Right cardiac atrium (tissue), 5 donors: ENCODE results near the gene AZIN2. TPM values are rescaled to one million over a fixed set of nuclear protein-coding genes. Genes with fewer than 3 reads are reported as not detected.
"Not testable (repeated sequence)": the region's sequence is repeated elsewhere in the genome, so short reads cannot be mapped to it uniquely, and the experiment has no call there.

Experiments
- ATAC-seq, 2 donors: fragments of 200-7000 bp; cut with Tn5 transposase; one replicate each; pipeline versions ENCODE4 v1.8.0 to v1.9.1; 2020; ENCODE audit warnings: moderate library complexity in 2 of 2, mild to moderate bottlenecking in 1 of 2
- DNase-seq, 3 donors: peaks; one replicate each; pipeline ENCODE4 v3.0.0-alpha.2; 2020
- H3K27ac ChIP-seq: one replicate; pipeline ENCODE4 v1.5.1; 2013; ENCODE audit warnings: mild to moderate bottlenecking, low read length, control low read depth, moderate library complexity
- H3K27me3 ChIP-seq: one replicate; pipeline ENCODE4 v1.6.1; 2013; ENCODE audit not compliant: control insufficient read depth, insufficient read depth
- H3K4me1 ChIP-seq: one replicate; pipeline ENCODE4 v1.6.1; 2013; ENCODE audit warnings: low read length; ENCODE audit not compliant: control insufficient read depth, insufficient read depth
- H3K4me3 ChIP-seq: one replicate; pipeline ENCODE4 v1.5.1; 2013; ENCODE audit warnings: low read length, control low read depth
- H3K9me3 ChIP-seq: one replicate; pipeline ENCODE4 v1.6.1; 2013; ENCODE audit warnings: low read length; ENCODE audit not compliant: control insufficient read depth
- WGBS: extraction: QIAGEN DNeasy Blood & Tissue Kit; methylation state at CpG from one replicate; pipeline ENCODE4 v1.1.7; 2013; 5-methylcytosine and 5-hydroxymethylcytosine counted together
- intact Hi-C, 4 donors: fragments of 100-400 bp; cut with DNase I; formaldehyde crosslinking; loops; one replicate each; pipeline versions ENCODE4 v1.11.0 to v1.14.0; 2022 to 2023
- polyA plus RNA-seq: library from polyadenylated mRNA; stranded (reverse); fragments of 200-250 nt; gene quantifications from one replicate; pipeline ENCODE4 v1.2.3, GENCODE V29; 2013
- total RNA-seq, 4 donors: library from RNA; stranded (reverse); fragmentation: NEBNext Ultra II Directional; extraction: Animal tissue kit (Norgen Biotek cat#: 25700); gene quantifications; one replicate each; pipeline ENCODE4 v1.2.1, GENCODE V29; 2021
- donor health status: healthy with polysubstance abuse.
- donor health status: DM: no; HTN: yes; CAD: no.
- donor health status: DM: no; HTN: no; CAD: no.
- donor health status: DM: no; HTN: yes; CAD: no; lungs with severe emphysema.
- donor health status: DM: yes; HTN: yes; CAD: no.

AZIN2 gene
- total and polyA plus RNA-seq, 5 donors = 2.4 to 7.9 (median 4.4) TPM

GRCh38 chr1:33045246-33045645, 35.7 kb upstream of the AZIN2 start:
- Histone ChIP-seq H3K9me3 (no peaks in the 10 kb centered on the region), H3K4me3 (no peak overlapping the region), H3K27ac (no peak overlapping the region), H3K27me3 (no peaks in the 10 kb centered on the region), H3K4me1 (peaks cover 3% of the 10 kb centered on the region)
- peak in 2 of 3 donors; percentile 64 to 72 for DNase-seq
- intact Hi-C loops = loop anchor here in 1 of 4 donors (10.0 kb wide), 1 partner anchor 110 kb away; no protein-coding TSS in a partner anchor
- 51% methylated on average over 2 of the region's 2 CpGs for WGBS
- peak; percentile 54 to 62 for ATAC-seq

GRCh38 chr1:33045814-33046213, 35.1 kb upstream of the AZIN2 start:
- Histone ChIP-seq H3K4me3 (no peak overlapping the region), H3K27ac (no peak overlapping the region), H3K4me1 (peaks cover 3% of the 10 kb centered on the region), H3K27me3 (no peaks in the 10 kb centered on the region), H3K9me3 (no peaks in the 10 kb centered on the region)
- DNase-seq (no peak), ATAC-seq (no peak)
- WGBS = 40% methylated on average over 6 of the region's 6 CpGs
- intact Hi-C loops = loop anchor here in 1 of 4 donors (10.0 kb wide), 1 partner anchor 111 kb away; no protein-coding TSS in a partner anchor

GRCh38 chr1:33046234-33046633, 34.7 kb upstream of the AZIN2 start:
- H3K4me3 ChIP-seq, H3K27me3 ChIP-seq, ATAC-seq, H3K9me3 ChIP-seq, H3K27ac ChIP-seq, H3K4me1 ChIP-seq, DNase-seq: not testable (repeated sequence)
- intact Hi-C loops = loop anchor here in 1 of 4 donors (10.0 kb wide), 1 partner anchor 111 kb away; no protein-coding TSS in a partner anchor
- WGBS = 88% methylated on average over 4 of the region's 4 CpGs

DNA sequence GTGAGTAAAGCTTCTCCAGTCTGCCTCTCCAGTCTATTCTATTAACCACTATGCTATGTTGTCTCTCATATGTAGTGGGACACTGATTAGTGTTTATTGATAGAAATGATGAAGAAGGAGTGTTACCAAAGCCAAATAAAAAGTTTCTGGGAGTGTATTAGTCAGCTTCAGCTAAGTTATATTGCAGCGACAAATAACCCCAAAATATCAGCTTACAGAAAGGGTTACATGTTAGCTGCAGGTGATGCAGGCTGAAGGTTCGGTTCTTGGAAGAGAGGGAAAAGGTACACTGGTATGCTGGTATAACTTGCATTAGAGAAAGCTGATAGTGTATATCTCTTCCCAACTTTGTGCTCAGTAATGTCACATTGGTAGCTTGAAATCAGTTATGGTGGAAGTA, 33.7 kb upstream of the AZIN2 start:
- H3K27ac ChIP-seq = no peak overlapping the region
- intact Hi-C loops = loop anchor here in 1 of 4 donors (10.0 kb wide), 1 partner anchor 112 kb away; no protein-coding TSS in a partner anchor
- H3K27me3 ChIP-seq = no peaks in the 10 kb centered on the region
- WGBS = 91% methylated on average over 2 of the region's 2 CpGs
- no peak overlapping the region for H3K4me3 ChIP-seq
- peaks cover 3% of the 10 kb centered on the region for H3K4me1 ChIP-seq
- ATAC-seq = no peak
- DNase-seq = no peak
- H3K9me3 ChIP-seq = no peaks in the 10 kb centered on the region

DNA sequence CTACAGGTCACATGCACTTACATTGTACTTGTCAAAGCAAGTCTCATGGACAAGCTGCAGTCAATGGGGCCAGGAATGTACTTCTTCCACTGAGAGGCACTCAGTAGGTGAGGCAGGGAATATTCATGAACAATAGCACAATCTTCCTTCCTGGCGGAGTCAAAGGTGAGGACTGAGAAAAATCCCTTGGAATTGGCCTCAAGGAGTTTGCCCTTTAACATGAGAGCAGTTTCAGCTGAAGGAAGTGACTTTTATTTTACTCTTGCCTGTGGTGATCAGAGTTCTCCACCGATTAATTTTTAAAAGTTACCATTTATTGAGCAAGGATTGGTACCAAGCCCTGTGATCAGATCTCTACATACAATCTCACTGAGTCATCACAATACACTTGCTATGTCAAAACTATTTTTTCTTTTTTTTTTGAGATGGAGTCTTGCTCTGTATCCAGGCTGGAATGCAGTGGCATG, 33.1 kb upstream of the AZIN2 start:
- no peak overlapping the region for H3K4me3 ChIP-seq
- H3K27ac ChIP-seq = no peak overlapping the region
- H3K9me3 ChIP-seq = no peaks in the 10 kb centered on the region
- no peaks in the 10 kb centered on the region for H3K27me3 ChIP-seq
- H3K4me1 ChIP-seq = peaks cover 3% of the 10 kb centered on the region
- WGBS = 90% methylated on average over 2 of the region's 2 CpGs
- ATAC-seq = no peak
- no peak for DNase-seq
- intact Hi-C loops = loop anchor here in 1 of 4 donors (10.0 kb wide), 1 partner anchor 113 kb away; no protein-coding TSS in a partner anchor

GRCh38 chr1:33048426-33048825, 32.5 kb upstream of the AZIN2 start:
- Histone ChIP-seq H3K27ac (no peak overlapping the region), H3K27me3 (no peaks in the 10 kb centered on the region), H3K9me3 (no peaks in the 10 kb centered on the region), H3K4me3 (no peak overlapping the region), H3K4me1 (no peaks in the 10 kb centered on the region)
- ATAC-seq = no peak
- WGBS = 80% methylated on average over 3 of the region's 3 CpGs
- intact Hi-C loops = loop anchor here in 1 of 4 donors (10.0 kb wide), 1 partner anchor 114 kb away; no protein-coding TSS in a partner anchor
- no peak for DNase-seq

- 82% methylated on average over 7 of the region's 7 CpGs for WGBS
- H3K27ac ChIP-seq = no peak overlapping the region
These were observed 31.6 kb upstream of the AZIN2 start for GRCh38 chr1:33049371-33049770.

GRCh38 chr1:33050221-33051076, 30.5 kb upstream of the AZIN2 start:
- peaks cover 3% of the 10 kb centered on the region for H3K4me1 ChIP-seq
- H3K27ac ChIP-seq = no peak overlapping the region
- intact Hi-C loops = loop anchor here in 1 of 4 donors (10.0 kb wide), 1 partner anchor 116 kb away; no protein-coding TSS in a partner anchor
- H3K9me3 ChIP-seq = no peaks in the 10 kb centered on the region
- no peak overlapping the region for H3K4me3 ChIP-seq
- ATAC-seq = no peak
- no peaks in the 10 kb centered on the region for H3K27me3 ChIP-seq
- DNase-seq = no peak
- WGBS = 84% methylated on average over 14 of the region's 17 CpGs

More at GRCh38 chr1:33049371-33049770, 31.6 kb upstream of the AZIN2 start:
- DNase-seq = no peak
- no peaks in the 10 kb centered on the region for H3K27me3 ChIP-seq
- no peaks in the 10 kb centered on the region for H3K9me3 ChIP-seq
- H3K4me3 ChIP-seq = no peak overlapping the region
- H3K4me1 ChIP-seq = no peaks in the 10 kb centered on the region
- no peak for ATAC-seq
- intact Hi-C loops = loop anchor here in 1 of 4 donors (10.0 kb wide), 1 partner anchor 115 kb away; no protein-coding TSS in a partner anchor

DNA sequence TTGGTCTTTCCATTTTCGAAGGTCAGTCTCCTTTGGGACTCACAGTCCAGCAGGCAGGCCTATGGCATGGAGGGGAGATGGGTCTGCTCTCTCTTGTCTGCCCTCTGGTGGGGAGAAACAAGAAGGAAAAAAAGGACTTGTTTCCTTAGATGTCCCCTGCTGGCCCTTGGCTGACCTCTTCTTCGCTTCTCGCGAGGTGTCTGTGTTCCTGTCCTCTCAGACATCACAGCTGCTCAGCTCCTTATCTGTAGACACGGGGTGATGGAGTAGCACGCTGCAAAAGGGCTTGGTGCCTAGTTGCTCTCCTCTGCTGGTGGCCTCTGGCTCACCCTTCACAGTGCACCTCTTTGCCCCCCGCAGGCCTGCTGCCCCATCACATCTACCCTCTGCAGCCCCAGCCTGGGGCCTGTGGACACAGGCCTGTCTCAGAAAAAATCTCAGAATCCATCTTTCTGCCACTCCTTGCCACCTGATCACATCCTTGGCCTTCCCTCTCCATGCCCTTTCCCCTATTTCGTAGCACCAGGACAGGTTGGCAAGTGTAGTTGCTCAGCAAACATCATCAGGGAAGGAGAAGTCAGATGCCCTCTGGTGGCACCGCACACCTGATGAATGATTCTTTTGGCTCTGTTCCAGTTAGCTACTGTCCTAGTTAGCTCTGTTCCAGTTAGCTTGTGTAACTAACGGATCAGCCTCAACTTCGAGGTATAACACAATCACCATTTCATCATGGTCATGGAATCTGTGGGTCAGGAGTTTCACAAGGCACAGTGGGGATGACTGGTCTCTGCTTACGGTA, 25.5 kb upstream of the AZIN2 start:
- intact Hi-C loops = loop anchor here in 3 of 4 donors (2.0 to 10.0 kb wide), 3 partner anchors 118 to 123 kb away; no protein-coding TSS in a partner anchor
- no peaks in the 10 kb centered on the region for H3K27me3 ChIP-seq
- H3K4me3 ChIP-seq = no peak overlapping the region
- peaks cover 7% of the 10 kb centered on the region for H3K4me1 ChIP-seq
- peak; percentile 87 to 92 (median 89) for DNase-seq
- ATAC-seq = peak; percentile 97
- H3K27ac ChIP-seq = peak overlapping the region; percentile 81
- H3K9me3 ChIP-seq = no peaks in the 10 kb centered on the region
- WGBS = 30% methylated on average over 12 of the region's 12 CpGs

DNA sequence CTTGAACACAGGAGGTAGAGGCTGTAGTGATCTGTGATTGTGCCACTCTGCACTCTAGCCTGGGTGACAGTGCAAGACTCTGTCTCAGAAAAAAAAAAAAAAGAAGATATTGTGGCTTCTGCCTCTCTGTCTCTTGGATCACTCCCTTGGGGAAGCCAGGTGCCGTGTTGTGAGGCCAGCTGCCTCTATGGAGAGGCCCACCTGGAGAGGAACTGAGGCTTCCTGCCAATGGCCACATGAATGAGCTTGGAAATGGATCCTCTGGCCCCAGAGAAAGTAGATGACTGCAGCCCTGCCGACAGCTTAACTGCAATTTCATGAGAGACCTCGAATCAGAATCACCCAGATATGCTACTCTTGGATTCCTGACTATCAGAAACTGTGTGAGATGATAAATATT, 24.5 kb upstream of the AZIN2 start:
- no peak for DNase-seq
- no peak for ATAC-seq
- intact Hi-C loops = loop anchor here in 2 of 4 donors (5.0 to 10.0 kb wide), 2 partner anchors 119 to 122 kb away; no protein-coding TSS in a partner anchor

More for the DNA sequence above, 24.5 kb upstream of the AZIN2 start:
- 83% methylated on average over 3 of the region's 3 CpGs for WGBS
- H3K27me3 ChIP-seq = no peaks in the 10 kb centered on the region
- H3K27ac ChIP-seq = no peak overlapping the region
- H3K4me1 ChIP-seq = peaks cover 7% of the 10 kb centered on the region
- no peak overlapping the region for H3K4me3 ChIP-seq
- no peaks in the 10 kb centered on the region for H3K9me3 ChIP-seq
